NCI-H345 treated with DMSO at 0.1 percent for 48 hours (cell line): ENCODE data around the gene TGIF1.

Experiments used
- DNase-seq: peaks from one replicate; lab custom pipeline; 2025; ENCODE audit not compliant: unreplicated experiment; lab: John Stamatoyannopoulos, UW

The TGIF1 gene

DNA sequence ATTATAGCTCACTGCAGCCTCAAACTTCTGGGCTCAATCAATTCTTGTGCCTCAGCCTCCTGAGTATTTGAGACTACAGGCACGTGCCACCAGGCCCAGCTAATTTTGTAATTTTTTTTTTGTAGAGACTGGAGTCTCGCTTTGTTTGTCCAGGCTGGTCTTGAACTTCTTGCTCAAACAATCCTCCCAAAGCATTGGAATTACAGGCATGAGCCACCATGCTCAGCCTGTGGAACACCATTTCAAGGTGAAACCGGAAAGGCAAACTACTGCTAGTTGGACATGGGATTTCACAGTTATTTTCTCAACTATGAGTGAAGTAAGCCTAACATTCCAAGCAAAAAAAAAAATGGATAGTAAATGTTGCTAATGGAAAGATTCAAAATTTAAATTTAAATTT, 20.9 kb upstream of the TGIF1 start:
- DNase-seq = no peak

DNA sequence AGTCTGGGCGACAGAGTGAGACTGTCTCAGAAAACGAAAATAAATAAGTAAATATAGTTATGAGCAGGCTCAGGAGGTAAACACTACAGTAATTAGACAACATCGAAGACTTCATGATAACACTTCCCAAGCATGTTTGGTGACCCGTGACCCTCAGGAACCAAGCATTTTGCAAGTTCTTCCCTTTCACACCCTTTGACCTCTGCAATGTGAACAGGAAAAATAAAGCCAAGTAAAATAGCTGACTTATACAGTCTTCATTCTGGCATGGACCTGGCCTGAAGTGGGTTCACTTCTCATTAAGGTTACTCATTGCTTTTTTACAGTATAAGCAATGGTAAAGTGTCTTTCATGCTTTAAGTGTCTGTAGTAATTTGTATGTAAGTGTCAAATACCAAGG, 15.3 kb upstream of the TGIF1 start:
- DNase-seq = no peak

DNA sequence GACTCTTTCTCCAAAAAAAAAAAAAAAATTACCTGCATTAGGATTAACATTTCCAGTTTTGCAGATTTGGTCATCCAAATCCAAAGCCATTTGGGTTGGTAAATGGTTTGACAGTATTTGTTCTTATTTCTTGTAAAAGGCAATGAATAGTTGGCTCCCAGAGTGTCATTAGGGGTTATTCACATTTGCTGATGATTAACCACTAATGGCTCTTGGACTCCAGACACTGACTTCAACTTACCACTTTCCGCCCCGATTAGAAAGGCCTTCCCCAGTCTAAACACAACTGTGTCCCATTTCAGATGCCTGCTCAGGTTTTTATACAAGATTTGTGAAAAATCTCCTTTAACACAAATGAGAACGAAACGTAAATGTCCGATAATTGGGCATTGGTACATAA, 9.6 kb upstream of the TGIF1 start:
- no peak for DNase-seq

DNA sequence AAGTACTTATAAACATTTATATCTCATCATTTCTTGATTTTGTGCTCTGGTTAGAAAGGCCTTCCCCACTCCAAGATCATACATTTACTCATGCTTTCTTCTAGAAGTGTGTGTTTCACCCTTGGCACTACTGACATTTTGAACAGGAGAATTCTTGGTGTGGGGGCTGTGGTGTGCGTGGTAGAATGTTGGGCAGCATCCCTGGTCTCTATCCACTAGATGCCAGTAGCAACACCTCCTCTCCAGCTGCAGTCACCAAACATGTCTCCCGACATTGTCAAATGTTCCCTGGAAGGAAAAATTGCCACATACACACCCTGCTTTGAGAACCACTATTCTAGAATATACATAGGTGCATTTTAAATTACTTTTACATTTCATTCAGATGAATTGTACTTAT, 8.7 kb upstream of the TGIF1 start:
- DNase-seq = no peak

DNA sequence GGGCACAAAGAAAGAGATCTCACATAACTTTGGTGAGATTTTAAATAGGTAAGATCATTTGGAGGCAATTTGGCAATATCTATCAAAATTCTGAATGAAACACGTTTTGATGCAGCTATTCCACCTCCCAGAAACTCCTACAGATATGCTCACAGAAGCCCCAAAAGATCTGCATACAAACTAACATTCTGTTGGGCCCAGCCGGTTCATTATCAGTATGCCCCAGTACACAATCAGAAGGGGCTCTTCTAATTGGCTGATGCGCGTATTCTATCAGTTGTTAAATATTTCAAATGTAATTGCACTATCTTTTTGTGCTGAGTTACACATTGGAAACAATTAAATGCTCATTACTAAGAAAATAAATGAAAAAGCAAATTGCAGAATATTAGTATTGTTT, 7.1 kb upstream of the TGIF1 start:
- no peak for DNase-seq

DNA sequence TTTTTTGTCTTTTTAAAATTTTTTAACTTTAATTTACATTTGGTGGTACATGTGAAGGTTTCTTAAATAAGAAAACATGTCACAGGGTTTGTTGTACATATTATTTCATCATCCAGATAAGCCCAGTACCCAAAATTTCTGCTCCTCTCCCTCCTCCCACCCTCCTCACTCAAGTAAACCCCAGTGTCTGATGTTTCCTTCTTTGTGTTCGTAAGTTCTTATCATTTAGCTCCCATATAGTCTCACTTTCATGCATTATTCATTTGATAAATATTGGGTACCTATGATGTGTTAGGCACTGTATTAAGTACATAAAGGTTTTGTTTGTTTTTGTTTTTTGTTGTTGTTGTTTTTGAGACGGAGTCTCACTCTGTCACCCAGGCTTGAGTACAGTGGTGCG, 5.7 kb upstream of the TGIF1 start:
- no peak for DNase-seq

DNA sequence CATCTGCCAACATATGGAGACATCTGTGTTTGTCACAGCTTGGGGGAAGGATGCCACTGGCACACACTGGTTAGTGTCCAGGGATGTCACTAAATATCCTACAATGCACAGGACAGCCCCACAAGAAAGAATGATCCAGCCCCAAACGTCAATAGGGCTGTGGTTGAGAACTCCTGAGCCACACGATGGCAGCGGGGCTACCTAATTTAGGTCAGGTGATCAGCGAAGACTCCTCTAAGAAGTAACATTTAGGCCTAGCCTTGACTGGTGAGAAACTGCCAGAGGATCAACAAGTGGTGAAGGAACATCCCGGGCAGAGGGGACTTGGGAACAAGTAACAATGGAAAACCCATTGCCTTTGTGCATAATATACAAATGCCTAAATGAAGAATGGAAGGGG, 5.0 kb upstream of the TGIF1 start:
- no peak for DNase-seq

DNA sequence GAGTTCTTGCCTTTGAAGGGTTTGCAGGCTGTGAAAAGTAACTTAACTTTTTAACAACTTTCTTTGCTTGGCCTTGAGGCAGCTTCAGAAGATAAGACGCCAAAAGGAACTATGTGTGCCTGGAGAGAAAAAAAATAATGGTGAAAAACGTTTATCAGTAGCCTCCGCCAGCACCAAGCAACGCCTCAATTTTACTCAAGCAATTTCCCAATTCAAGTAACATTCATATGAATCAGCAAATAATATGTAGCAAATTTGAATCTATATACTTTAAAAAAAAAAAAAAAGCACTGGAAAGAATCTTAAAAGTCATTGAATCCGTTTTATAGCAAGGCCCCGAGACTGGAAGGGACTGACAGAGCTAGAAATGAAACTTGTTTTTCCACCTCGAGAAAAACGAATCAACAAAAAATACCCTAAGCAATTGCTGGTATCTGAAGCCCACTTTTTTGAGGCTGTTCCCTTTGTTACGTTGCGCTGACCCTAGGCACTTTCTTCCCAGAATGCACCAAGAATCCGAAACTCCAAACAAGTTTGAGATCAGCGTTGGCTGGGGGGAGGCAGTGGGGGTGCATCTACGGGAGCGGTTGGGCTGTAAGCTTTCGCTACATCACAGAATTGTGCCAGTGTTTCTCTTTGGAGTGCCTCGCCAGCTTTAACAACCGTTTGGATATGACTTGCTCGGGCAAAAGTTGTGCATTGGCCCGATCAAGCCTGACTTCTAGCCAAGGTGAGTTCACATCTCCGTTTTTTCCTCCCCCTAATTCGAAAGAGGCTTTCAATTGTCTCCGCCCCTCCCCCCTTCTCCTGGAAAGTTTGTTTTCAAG, 2.7 kb upstream of the TGIF1 start:
- DNase-seq = no peak

DNA sequence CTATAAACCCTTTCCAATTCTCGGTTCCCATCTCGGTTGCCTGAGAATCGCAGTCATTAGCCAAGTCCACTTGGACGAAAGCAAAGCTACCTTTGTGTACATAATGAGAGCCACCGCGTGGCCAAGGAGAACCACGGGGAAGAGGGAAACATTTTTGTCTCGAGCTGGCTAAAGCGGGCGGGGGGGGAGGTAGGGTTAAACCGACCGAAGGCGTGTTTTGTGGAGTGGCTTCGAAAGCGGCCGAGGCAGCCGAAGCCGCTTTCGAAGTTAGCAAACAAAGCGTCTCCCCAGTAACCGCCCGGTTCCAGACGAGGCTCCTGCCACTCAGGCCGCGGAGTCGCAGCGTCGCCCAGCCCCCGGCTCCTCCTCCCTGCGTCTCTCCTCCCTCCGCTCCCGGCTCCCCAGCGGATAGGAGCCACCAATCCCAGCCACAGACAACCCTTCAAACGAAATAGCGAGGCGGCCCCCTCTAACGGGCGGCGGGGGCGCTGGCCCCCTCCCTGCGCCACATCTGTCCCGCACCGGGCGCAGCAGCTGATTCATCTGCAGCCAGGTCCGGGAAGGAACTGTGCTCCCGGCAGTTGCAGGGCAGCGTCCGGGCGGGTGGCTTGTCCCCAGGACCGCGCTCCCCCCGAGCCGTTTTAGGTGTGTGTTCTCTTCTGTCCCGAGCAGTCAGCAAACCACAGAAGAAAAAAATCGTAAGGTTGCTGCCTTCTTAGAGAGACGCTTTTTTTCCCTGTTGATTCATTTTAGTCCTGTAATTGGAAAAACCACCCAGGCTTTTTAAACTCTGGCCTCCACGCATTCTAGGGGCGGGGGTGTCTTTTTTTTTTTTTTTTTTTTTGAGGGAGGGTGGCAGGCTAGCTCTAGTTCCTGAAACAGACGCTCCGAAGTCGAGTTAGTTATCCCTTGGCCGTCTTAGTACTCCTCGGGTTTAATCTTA, 1.8 kb upstream of the TGIF1 start:
- DNase-seq = peak; percentile 92

DNA sequence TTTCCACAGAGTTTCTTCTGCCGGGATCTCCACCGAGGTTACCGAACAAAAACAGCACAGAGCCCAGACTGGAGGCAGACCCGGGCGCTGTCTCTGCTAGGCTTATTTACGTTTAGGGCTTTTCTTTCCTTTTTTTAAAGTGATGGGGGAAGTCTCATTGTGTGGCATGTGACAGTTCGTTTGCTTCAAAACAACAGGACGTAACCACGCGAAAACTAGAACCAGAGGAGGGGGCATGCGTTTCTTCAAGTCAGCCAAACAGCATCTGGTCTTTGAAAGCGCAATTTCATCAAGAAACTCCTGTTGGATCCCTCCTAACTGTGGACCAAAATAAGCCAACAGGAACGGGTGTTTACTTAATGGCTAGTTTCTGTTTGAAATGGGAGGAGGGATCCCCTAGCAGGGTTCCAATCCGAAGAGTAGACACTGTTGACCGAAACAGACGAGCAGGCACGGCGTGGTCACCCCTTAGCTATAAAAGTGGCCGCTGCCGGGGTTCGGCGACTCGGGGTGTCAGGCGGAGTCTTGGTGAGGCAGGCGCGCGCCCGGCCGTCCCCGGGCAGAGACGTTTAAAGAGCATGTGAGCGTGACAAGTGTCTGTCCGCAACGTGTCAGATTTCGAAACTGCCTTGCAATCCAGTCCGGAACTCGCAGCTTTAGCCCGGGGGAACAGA, 997 bp upstream of the TGIF1 start:
- peak; percentile 59 for DNase-seq

DNA sequence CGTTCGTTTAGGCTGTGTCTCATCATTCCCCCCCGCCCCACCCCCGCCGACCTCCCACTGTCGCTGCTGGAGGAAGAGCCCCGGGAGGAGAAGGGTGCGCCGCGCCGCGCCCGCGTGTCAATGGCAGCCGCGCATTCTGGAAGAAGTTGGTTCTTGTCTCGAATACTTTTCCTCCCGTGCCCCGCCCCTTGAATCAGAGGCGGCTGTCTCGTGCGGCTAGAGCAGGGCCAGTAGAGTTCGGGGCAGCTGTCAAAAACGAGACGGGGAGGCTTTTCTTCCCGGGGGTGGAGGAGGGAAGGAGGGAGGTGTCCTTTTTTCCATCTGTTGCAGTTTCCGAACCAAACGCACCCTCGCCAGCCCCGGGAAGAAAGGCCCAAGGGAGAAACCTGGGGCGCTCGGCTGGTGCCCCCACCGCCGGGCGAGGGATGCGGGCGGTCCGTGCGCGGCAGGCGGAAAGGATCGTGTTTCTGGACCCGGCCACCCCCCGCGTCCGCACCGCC, 410 bp upstream of the TGIF1 start:
- DNase-seq = no peak

DNA sequence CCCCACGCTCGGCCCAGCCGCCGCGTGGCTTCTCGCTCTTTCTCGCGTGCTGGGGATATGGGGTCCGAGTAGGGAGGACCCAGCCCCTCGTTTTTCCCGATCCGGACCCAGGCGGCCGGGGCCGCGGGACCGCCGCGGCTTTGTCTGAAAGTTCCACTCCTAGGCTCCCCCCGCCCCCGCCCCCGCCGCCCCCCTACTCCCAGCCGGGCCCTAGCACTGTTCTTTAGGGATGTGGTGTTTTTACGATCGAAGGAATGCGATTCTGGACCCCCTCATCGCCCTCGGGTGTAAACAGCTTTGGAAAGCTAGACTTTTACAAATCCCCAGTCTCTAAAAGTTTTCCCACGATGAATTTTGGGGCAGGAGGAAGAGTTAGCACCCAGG, 819 bp downstream of the TGIF1 start:
- no peak for DNase-seq

DNA sequence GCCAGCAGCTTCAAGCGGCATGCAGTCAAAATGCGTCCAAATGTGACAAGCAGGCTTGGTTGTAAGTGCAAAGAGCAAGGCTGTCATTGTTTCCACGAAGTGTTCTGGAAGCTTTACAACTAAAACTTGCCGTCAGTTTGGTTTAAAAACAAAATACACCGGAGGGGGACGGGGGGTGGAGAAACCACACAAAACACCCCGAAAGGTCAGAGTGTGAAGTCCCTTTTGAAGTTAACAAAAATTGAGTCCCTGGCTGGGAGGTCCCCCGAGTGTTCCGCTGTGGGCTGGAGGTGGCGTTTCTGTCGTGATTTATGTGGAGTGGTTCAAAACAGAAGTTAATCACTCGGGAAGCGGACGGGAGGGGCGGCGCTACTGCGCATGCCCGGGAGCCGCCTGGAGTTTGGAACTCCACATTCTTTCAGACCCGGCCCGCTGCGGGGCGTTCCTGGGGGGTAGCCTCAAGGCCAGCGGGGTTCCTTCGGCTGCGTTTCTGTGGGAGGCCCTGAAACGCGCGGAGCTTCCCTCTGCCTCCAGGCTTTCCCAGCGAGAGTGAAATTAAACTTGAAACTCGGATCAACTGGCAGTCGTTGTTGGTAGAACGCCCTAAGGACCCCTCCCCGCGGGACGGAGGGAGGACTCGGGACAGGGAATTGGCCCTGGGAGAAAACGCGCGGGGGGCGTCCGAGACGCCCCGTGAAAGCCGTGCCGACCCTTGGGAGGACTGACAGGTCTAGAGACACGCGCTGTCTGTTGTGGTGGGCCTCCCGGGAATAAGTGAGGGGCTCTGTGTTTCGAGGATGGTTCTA, 1.4 kb downstream of the TGIF1 start:
- peak; percentile 41 for DNase-seq

DNA sequence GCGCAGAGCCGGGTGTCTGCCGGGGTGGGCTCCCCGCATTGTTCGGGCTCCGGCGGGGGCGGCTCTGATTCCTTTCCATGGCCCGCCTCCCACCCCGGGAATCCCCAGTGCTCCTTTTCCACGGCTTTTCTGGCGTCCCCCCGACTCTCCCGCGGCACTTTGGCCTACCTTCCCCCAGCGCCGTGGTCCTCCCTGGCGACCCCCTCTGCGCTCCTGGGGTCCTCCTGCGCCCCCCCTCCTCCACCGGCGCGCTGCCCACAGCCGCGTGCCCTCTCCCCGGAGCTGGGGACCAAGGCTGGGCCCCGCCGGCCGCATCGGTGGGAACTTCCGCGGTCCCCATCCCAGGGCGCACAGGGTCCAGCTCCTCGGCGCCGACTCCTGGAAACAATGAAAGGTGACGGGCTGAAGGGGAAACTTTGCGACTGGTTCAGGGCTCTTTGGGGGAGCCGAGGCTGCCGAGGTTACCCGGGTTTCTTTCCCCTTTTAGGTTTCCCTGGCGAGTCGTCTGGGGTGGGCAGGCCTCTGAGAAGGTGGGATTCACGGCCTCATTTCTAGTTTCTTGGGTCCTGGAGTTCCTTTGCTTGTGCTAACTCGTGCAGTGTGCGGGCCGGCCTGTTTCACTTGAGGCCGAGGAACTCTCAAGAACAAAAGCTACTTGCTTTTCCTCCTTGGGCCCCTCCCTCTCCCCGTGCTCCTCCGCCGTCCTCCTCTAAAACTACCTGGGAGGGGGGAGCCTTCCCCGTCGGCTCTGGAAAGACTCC, 2.2 kb downstream of the TGIF1 start:
- DNase-seq = no peak

DNA sequence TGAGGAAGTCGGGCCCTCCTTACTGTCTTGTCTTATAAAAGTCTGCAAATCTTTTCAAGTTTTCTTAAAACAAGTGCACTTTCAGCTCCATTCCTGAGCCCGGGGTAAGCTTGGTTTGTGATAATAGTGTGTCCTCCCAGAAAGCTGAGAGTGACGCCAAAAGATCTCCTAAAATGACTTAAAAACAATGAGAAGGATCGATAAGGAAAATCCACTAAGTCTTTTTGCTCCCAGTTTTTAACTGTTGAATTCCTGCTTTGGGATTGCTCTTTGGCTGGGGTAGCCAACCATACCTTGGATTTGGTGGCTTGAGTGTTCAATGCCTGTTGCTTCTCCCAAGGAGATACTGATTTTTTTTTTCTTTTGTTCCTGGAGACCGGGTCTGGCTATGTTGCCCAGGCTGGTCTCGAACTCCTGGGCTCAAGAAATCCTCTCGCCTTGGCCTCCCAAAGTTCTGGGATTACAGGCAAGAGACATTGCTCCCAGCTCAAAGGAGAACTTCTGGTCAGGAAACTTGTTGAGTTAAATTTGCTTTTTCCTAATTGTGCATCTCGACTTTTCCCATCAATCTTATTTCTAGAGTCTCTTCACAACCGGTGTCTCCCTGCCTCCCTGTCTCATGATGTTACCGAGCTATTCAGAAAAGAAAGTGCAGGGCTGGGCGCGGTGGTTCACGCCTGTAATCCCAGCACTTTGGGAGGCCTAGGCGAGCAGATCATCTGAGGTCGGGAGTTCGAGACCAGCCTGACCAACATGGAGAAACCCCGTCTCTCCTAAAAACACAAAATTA, 3.0 kb downstream of the TGIF1 start:
- no peak for DNase-seq

DNA sequence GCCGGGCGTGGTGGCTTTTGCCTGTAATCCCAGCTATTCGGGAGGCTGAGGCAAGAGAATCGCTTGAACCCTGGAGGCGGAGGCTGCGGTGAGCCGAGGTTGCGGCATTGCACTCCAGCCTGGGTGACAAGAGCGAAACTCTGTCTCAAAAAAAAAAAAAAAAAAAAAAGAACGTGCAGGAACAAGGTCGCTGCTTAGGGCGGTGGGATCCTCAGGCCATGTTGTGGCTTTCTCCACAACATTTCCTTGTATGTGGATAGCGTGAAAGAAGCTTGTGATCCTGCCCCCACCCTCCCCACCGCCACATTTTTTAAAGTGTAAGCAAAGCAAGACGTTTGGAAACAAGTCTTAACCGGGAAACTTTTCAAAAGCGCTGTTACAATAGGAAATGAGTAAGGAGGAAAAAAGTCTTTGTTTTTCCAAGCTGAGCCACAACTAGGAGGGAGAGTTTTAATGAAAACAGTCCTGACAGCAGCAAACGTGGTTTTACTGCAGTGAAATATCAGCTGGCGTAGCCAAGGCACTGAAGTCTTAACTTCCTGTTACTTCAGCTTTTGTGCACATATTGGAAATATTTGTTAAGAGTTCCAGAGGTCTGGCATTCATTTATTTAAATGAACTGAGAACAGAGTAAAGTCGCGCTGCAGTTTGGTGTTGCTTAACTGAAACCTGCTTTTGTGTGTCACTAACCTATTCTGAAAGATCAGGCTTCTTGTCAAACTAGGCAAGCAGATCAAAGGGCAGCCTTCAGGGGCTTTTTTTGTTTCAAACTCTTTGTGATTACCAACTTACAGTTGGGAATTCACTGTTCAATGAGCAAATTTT, 3.8 kb downstream of the TGIF1 start:
- DNase-seq = no peak

DNA sequence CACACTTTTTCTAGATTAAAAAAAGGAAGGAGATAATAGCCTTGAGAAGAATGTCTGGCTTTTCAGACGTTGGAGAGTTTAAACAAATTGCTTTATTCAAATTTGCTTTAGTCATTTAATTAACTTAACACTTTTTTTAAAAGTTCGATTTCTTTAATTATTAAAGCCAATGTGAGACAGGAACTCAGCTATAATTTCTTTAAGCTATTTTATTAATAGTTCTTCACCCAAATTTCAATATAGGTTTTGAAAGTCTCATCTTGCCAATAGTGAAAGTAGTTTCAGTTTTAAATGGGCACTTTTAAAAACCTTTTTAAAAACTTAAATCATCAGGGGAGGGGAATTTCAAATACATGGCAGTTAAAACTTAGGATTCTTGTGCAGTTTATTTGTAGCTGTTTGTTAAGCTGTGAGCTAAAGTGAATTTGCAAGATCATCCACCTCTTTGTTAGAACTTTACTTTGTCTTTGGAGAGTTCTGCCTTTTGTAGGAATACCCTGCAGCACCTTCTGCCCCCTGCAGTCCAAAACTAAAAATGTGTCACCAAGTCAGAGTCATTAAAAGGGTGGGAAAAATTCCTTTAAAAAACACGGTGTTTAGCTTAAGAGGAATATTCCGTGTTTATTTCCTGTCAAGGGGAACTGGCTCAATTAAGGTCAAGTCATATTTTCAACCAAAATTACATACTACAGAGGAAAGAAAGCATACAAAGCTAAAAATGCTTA, 4.6 kb downstream of the TGIF1 start:
- peak; percentile 40 for DNase-seq
